GM23338 (cell line): ENCODE measurements around the gene HTR4. TPM values are rescaled to one million over a fixed set of nuclear protein-coding genes. Genes with fewer than 3 reads are reported as not detected.

Source experiments
- ATAC-seq: fragments of 200-7000 bp; cut with Tn5 transposase; 3 replicates; pipeline ENCODE4 v1.9.1; 2020
- DNase-seq: peaks from one replicate; pipeline ENCODE4 v3.0.0-alpha.2; 2015; ENCODE audit warnings: low spot score
- H2AFZ ChIP-seq: fragments of 200-600 bp; sonication (generic); 2 replicates; pipeline ENCODE4 v1.8.0; 2016; ENCODE audit warnings: antibody characterized with exemption, mild to moderate bottlenecking, moderate library complexity
- H3F3A ChIP-seq: fragments of 200-600 bp; sonication (generic); replicated peaks from 2 replicates; pipeline ENCODE4 v1.8.0; 2017; ENCODE audit warnings: antibody characterized with exemption, mixed run types, low read depth
- H3K27ac ChIP-seq: fragments of 200-600 bp; sonication (generic); 2 replicates; pipeline ENCODE4 v1.6.1; 2016; ENCODE audit warnings: low read depth
- H3K27me3 ChIP-seq: fragments of 200-600 bp; sonication (generic); 2 replicates; pipeline ENCODE4 v1.8.0; 2016; ENCODE audit warnings: mild to moderate bottlenecking, mixed run types, moderate library complexity; ENCODE audit not compliant: insufficient read depth
- H3K36me3 ChIP-seq: fragments of 200-600 bp; sonication (generic); 2 replicates; pipeline ENCODE4 v1.8.0; 2016; ENCODE audit warnings: mild to moderate bottlenecking; ENCODE audit not compliant: insufficient read depth
- H3K4me1 ChIP-seq: fragments of 200-600 bp; sonication (generic); 2 replicates; pipeline ENCODE4 v1.8.0; 2016; ENCODE audit warnings: mild to moderate bottlenecking, moderate library complexity; ENCODE audit not compliant: insufficient read depth
- H3K4me2 ChIP-seq: fragments of 200-600 bp; sonication (generic); 2 replicates; pipeline ENCODE4 v1.7.1; 2017; ENCODE audit warnings: mixed run types
- H3K4me3 ChIP-seq: fragments of 200-600 bp; sonication (generic); 2 replicates; pipeline ENCODE4 v1.6.1; 2016; ENCODE audit warnings: mixed run types
- H3K79me2 ChIP-seq: fragments of 200-600 bp; sonication (generic); replicated peaks from 2 replicates; pipeline ENCODE4 v1.8.0; 2017; ENCODE audit warnings: mild to moderate bottlenecking; ENCODE audit not compliant: insufficient read depth
- H3K9me2 ChIP-seq: fragments of 200-600 bp; sonication (generic); 2 replicates; pipeline ENCODE4 v1.8.0; 2017; ENCODE audit not compliant: insufficient read depth
- H4K20me1 ChIP-seq: fragments of 200-600 bp; sonication (generic); replicated peaks from 2 replicates; pipeline ENCODE4 v1.8.0; 2017; ENCODE audit warnings: mild to moderate bottlenecking; ENCODE audit not compliant: insufficient read depth
- H3K27ac Mint-ChIP-seq: 2 replicates; pipeline ENCODE4 v1.8.0; 2020; ENCODE audit warnings: inconsistent platforms, mild to moderate bottlenecking, moderate library complexity, mixed read lengths
- H3K27me3 Mint-ChIP-seq: 3 replicates; pipeline ENCODE4 v1.8.0; 2022; ENCODE audit warnings: low read depth, mild to moderate bottlenecking, moderate library complexity, mixed read lengths, inconsistent platforms; ENCODE audit not compliant: insufficient read depth, poor library complexity
- H3K36me3 Mint-ChIP-seq: 3 replicates; pipeline ENCODE4 v1.8.0; 2021; ENCODE audit warnings: low read depth, mild to moderate bottlenecking, inconsistent platforms, moderate library complexity, mixed read lengths
- H3K4me1 Mint-ChIP-seq: 3 replicates; pipeline ENCODE4 v1.8.0; 2020; ENCODE audit warnings: mild to moderate bottlenecking, inconsistent platforms, mixed read lengths
- H3K4me3 Mint-ChIP-seq: 3 replicates; pipeline ENCODE4 v1.8.0; 2021; ENCODE audit warnings: moderate library complexity, mild to moderate bottlenecking, inconsistent platforms, mixed read lengths
- H3K9me3 Mint-ChIP-seq: 3 replicates; pipeline ENCODE4 v1.8.0; 2020; ENCODE audit warnings: moderate library complexity, mild to moderate bottlenecking, inconsistent platforms, mixed read lengths
- CREB1 ChIP-seq: fragments of 250-450 bp; sonication (Bioruptor Pico); IDR thresholded peaks from 2 replicates; pipeline ENCODE4 v1.5.0; 2020; ENCODE audit warnings: low read depth, mild to moderate bottlenecking, moderate library complexity
- EZH2 ChIP-seq: fragments of 200-600 bp; sonication (generic); IDR thresholded peaks from one replicate; pipeline ENCODE4 v1.8.0; 2017; ENCODE audit warnings: antibody characterized with exemption, mild to moderate bottlenecking, low read depth; ENCODE audit not compliant: unreplicated experiment
- EZH2phosphoT487 ChIP-seq: fragments of 200-600 bp; sonication (generic); IDR thresholded peaks from one replicate; pipeline ENCODE4 v1.8.1; 2018; ENCODE audit warnings: antibody characterized with exemption; ENCODE audit not compliant: unreplicated experiment
- JUNB ChIP-seq: IDR thresholded peaks from one replicate; pipeline ENCODE4 v1.6.1; 2016; ENCODE audit warnings: antibody characterized with exemption; ENCODE audit not compliant: unreplicated experiment
- NANOG ChIP-seq: IDR thresholded peaks from 2 replicates; pipeline ENCODE4 v1.6.1; 2016; ENCODE audit warnings: antibody characterized with exemption, borderline replicate concordance
- POLR2AphosphoS5 ChIP-seq: IDR thresholded peaks from 2 replicates; pipeline ENCODE4 v1.6.1; 2016; ENCODE audit warnings: antibody characterized with exemption, low read depth
- STAT1 ChIP-seq: IDR thresholded peaks from one replicate; pipeline ENCODE4 v1.6.1; 2016; ENCODE audit warnings: antibody characterized with exemption; ENCODE audit not compliant: unreplicated experiment
- ZNF114 ChIP-seq: fragments of 250-450 bp; sonication (Bioruptor Pico); IDR thresholded peaks from 2 replicates; pipeline ENCODE4 v1.5.0; 2020; ENCODE audit warnings: mild to moderate bottlenecking, moderate library complexity
- polyA plus RNA-seq: library from polyadenylated mRNA; unstranded; fragments of >200 nt; fragmentation: Nextera tagmentation; extraction: Ambion mirVana; gene quantifications from 2 replicates; pipeline ENCODE4 v1.2.1, GENCODE V29; 2016
- total RNA-seq: library from RNA; depleted of rRNA; stranded (reverse); fragments of >200 nt; shearing (Covaris generic); gene quantifications from 2 replicates; pipeline ENCODE4 v1.2.3, GENCODE V29; 2014
- TF ChIP-seq, protein P1 (sequence below): IDR thresholded peaks from 2 replicates; pipeline ENCODE4 v1.6.1; 2016; ENCODE audit warnings: antibody characterized with exemption
- TF ChIP-seq, protein P2 (sequence below): IDR thresholded peaks from one replicate; pipeline ENCODE4 v1.6.1; 2018; ENCODE audit warnings: antibody characterized with exemption; ENCODE audit not compliant: unreplicated experiment
- TF ChIP-seq, protein P3 (sequence below), 2 experiments: fragments of 200-600 bp in 1 of 2; sonication (generic) in 1 of 2; conservative IDR thresholded peaks; 2 replicates each; pipeline versions ENCODE4 v1.5.1 to v1.6.1; 2016 to 2017; ENCODE audit warnings: antibody characterized with exemption in 2 of 2, low read depth in 2 of 2, mild to moderate bottlenecking in 2 of 2, moderate library complexity in 1 of 2

Gene HTR4
- total and polyA plus RNA-seq, 2 experiments from 2014 or later: 0.10 TPM; not detected in 1

DNA sequence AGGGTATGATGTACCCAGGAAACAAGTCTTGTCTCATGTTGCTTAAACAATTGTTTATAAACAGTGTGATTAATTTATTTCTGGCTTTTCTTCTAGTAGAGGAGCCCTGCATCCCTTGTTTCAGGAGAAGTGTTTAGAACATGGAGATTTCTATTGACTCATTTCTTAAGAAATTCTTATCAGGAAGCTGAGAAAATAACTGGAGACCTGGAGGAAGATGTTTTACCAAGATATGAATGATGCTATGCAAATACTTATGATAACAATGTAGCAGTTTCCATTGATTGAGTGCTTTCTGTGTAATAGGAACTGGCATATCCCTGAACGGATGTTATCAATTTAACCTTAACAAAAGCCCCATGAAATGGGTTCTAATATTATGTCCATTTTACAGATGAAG, 162.0 kb downstream of the HTR4 start:
- TF ChIP-seq ZNF114 (no peak), CREB1 (CRISPR knock-in tag) (no peak), EZH2phosphoT487 (no peak)
- TF ChIP-seq, protein P1, sequence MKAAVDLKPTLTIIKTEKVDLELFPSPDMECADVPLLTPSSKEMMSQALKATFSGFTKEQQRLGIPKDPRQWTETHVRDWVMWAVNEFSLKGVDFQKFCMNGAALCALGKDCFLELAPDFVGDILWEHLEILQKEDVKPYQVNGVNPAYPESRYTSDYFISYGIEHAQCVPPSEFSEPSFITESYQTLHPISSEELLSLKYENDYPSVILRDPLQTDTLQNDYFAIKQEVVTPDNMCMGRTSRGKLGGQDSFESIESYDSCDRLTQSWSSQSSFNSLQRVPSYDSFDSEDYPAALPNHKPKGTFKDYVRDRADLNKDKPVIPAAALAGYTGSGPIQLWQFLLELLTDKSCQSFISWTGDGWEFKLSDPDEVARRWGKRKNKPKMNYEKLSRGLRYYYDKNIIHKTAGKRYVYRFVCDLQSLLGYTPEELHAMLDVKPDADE: no peak
- H3K36me3 Mint-ChIP-seq: no peaks in the 10 kb centered on the region
- H3K9me2 ChIP-seq: no peaks in the 10 kb centered on the region
- H3F3A ChIP-seq: no peaks in the 10 kb centered on the region
- no peak overlapping the region for H2AFZ ChIP-seq
- no peaks in the 10 kb centered on the region for H3K9me3 Mint-ChIP-seq
- DNase-seq (no peak), ATAC-seq (no peak)
- H4K20me1 ChIP-seq: no peaks in the 10 kb centered on the region
- H3K27ac Mint-ChIP-seq: no peak overlapping the region
- H3K27ac ChIP-seq: no peak overlapping the region
- H3K4me3 ChIP-seq: no peak overlapping the region
- H3K79me2 ChIP-seq: no peaks in the 10 kb centered on the region
- H3K36me3 ChIP-seq: no peaks in the 10 kb centered on the region
- H3K27me3 ChIP-seq: peaks cover 19% of the 10 kb centered on the region; the same call in 1 of the 2 replicates
- no peak overlapping the region for H3K4me2 ChIP-seq
- H3K4me1 ChIP-seq: no peaks in the 10 kb centered on the region
- no peaks in the 10 kb centered on the region for H3K27me3 Mint-ChIP-seq
- no peaks in the 10 kb centered on the region for H3K4me1 Mint-ChIP-seq
- no peak overlapping the region for H3K4me3 Mint-ChIP-seq

DNA sequence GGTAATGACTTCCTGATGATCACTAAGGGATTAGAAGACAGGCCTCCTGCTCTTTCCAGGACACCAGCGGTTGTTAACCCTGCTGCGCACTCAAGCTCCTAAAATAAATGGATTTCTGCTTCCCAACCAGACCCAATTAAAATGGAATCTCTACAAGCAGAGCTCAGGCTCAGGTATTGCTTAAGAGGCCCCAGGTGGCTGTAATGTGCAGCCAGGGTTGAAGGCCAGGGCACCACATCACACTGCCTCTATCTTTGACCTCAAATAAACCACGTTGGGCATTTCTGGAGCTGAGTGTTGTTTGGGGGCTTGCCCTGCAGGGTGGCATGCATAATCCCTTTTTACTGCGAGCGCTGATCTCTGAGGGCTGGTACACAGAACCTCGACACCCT, 162.5 kb downstream of the HTR4 start:
- Histone ChIP-seq H3K4me3 (no peak overlapping the region), H3K79me2 (no peaks in the 10 kb centered on the region), H3K36me3 (no peaks in the 10 kb centered on the region), H2AFZ (no peak overlapping the region), H3K27ac (no peak overlapping the region), H3F3A (no peaks in the 10 kb centered on the region), H3K27me3 (peaks cover 24% of the 10 kb centered on the region), H3K4me1 (no peaks in the 10 kb centered on the region), H3K9me2 (no peaks in the 10 kb centered on the region), H3K4me2 (no peak overlapping the region), H4K20me1 (no peaks in the 10 kb centered on the region)
- H3K27ac Mint-ChIP-seq: no peak overlapping the region
- H3K4me1 Mint-ChIP-seq: no peaks in the 10 kb centered on the region
- ATAC-seq (no peak), DNase-seq (no peak)
- H3K4me3 Mint-ChIP-seq: no peak overlapping the region
- H3K36me3 Mint-ChIP-seq: no peaks in the 10 kb centered on the region
- no peaks in the 10 kb centered on the region for H3K27me3 Mint-ChIP-seq
- H3K9me3 Mint-ChIP-seq: no peaks in the 10 kb centered on the region
- TF ChIP-seq EZH2phosphoT487 (no peak), ZNF114 (no peak), STAT1 (no peak), NANOG (no peak), EZH2 (no peak), POLR2AphosphoS5 (no peak), CREB1 (CRISPR knock-in tag) (no peak), JUNB (no peak)
- TF ChIP-seq, protein P1: no peak
- TF ChIP-seq, protein P2, sequence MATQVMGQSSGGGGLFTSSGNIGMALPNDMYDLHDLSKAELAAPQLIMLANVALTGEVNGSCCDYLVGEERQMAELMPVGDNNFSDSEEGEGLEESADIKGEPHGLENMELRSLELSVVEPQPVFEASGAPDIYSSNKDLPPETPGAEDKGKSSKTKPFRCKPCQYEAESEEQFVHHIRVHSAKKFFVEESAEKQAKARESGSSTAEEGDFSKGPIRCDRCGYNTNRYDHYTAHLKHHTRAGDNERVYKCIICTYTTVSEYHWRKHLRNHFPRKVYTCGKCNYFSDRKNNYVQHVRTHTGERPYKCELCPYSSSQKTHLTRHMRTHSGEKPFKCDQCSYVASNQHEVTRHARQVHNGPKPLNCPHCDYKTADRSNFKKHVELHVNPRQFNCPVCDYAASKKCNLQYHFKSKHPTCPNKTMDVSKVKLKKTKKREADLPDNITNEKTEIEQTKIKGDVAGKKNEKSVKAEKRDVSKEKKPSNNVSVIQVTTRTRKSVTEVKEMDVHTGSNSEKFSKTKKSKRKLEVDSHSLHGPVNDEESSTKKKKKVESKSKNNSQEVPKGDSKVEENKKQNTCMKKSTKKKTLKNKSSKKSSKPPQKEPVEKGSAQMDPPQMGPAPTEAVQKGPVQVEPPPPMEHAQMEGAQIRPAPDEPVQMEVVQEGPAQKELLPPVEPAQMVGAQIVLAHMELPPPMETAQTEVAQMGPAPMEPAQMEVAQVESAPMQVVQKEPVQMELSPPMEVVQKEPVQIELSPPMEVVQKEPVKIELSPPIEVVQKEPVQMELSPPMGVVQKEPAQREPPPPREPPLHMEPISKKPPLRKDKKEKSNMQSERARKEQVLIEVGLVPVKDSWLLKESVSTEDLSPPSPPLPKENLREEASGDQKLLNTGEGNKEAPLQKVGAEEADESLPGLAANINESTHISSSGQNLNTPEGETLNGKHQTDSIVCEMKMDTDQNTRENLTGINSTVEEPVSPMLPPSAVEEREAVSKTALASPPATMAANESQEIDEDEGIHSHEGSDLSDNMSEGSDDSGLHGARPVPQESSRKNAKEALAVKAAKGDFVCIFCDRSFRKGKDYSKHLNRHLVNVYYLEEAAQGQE: no peak
- TF ChIP-seq, protein P3, sequence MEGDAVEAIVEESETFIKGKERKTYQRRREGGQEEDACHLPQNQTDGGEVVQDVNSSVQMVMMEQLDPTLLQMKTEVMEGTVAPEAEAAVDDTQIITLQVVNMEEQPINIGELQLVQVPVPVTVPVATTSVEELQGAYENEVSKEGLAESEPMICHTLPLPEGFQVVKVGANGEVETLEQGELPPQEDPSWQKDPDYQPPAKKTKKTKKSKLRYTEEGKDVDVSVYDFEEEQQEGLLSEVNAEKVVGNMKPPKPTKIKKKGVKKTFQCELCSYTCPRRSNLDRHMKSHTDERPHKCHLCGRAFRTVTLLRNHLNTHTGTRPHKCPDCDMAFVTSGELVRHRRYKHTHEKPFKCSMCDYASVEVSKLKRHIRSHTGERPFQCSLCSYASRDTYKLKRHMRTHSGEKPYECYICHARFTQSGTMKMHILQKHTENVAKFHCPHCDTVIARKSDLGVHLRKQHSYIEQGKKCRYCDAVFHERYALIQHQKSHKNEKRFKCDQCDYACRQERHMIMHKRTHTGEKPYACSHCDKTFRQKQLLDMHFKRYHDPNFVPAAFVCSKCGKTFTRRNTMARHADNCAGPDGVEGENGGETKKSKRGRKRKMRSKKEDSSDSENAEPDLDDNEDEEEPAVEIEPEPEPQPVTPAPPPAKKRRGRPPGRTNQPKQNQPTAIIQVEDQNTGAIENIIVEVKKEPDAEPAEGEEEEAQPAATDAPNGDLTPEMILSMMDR (conservative IDR thresholded peaks at IDR 0.05; ENCODE audit: low read depth in 2 of 2): no peak
